HG02970 (cell line): ENCODE data around the gene OR6M1.

Experiments
- ATAC-seq: cut with Tn5 transposase; IDR thresholded peaks from one replicate; pipeline ENCODE4 v1.9.1; 2021; ENCODE audit warnings: mild to moderate bottlenecking, moderate library complexity, moderate number of reproducible peaks; ENCODE audit not compliant: unreplicated experiment, low FRiP score

OR6M1 gene

GRCh38 chr11:123806249-123806648 lies at the start of gene OR6M1:
TSS of gene OR6M1 (minus strand) at chr11:123806349. CDS start at chr11:123806349, 0 bp downstream.
- no peak for ATAC-seq

- ATAC-seq: no peak
Observed at GRCh38 chr11:123853038-123853437, 46.9 kb upstream of the OR6M1 start.

- no peak for ATAC-seq
Observed at GRCh38 chr11:123852321-123852720, 46.2 kb upstream of the OR6M1 start.

GRCh38 chr11:123851110-123851509 lies 45.0 kb upstream of the OR6M1 start:
- ATAC-seq: no peak

- ATAC-seq: no peak
Observed at GRCh38 chr11:123841174-123841573, 35.0 kb upstream of the OR6M1 start.

GRCh38 chr11:123839131-123839530 lies 33.0 kb upstream of the OR6M1 start:
- no peak for ATAC-seq

GRCh38 chr11:123838659-123839058 lies 32.5 kb upstream of the OR6M1 start:
- ATAC-seq: no peak

- no peak for ATAC-seq
Observed at GRCh38 chr11:123838199-123838598, 32.0 kb upstream of the OR6M1 start.

- ATAC-seq: no peak
Observed at GRCh38 chr11:123833095-123833494, 26.9 kb upstream of the OR6M1 start.

- ATAC-seq: no peak
Observed at GRCh38 chr11:123829745-123830144, 23.6 kb upstream of the OR6M1 start.

GRCh38 chr11:123822599-123822998 lies 16.4 kb upstream of the OR6M1 start:
- ATAC-seq: no peak

GRCh38 chr11:123822032-123822431 lies 15.9 kb upstream of the OR6M1 start:
- ATAC-seq: no peak

GRCh38 chr11:123815122-123815521 lies 9.0 kb upstream of the OR6M1 start:
- ATAC-seq: no peak

GRCh38 chr11:123801765-123802164 lies 4.4 kb downstream of the OR6M1 start:
- no peak for ATAC-seq

- no peak for ATAC-seq
Observed at GRCh38 chr11:123800036-123800435, 6.1 kb downstream of the OR6M1 start.

GRCh38 chr11:123799438-123799837 lies 6.7 kb downstream of the OR6M1 start:
- no peak for ATAC-seq

GRCh38 chr11:123798513-123799252 lies 7.5 kb downstream of the OR6M1 start:
- no peak for ATAC-seq

GRCh38 chr11:123798079-123798478 lies 8.1 kb downstream of the OR6M1 start:
- no peak for ATAC-seq

GRCh38 chr11:123797541-123797940 lies 8.6 kb downstream of the OR6M1 start:
- no peak for ATAC-seq

GRCh38 chr11:123797114-123797513 lies 9.0 kb downstream of the OR6M1 start:
- no peak for ATAC-seq

- no peak for ATAC-seq
Observed at GRCh38 chr11:123796226-123796625, 9.9 kb downstream of the OR6M1 start.

- no peak for ATAC-seq
Observed at GRCh38 chr11:123783536-123783935, 22.6 kb downstream of the OR6M1 start.

- ATAC-seq: no peak
Observed at GRCh38 chr11:123778511-123778910, 27.6 kb downstream of the OR6M1 start.
